Large intestine (tissue), 3 donors: ENCODE measurements around the gene C16orf82. TPM values are rescaled to one million over a fixed set of nuclear protein-coding genes. Genes with fewer than 3 reads are reported as not detected.

Experiments
- DNase-seq, 2 donors: peaks; one replicate each; pipeline versions ENCODE4 v3.0.0 to v3.0.0-alpha.2; 2013
- H3K27ac ChIP-seq: one replicate; pipeline ENCODE4 v1.5.1; 2013; ENCODE audit warnings: low read length
- H3K27me3 ChIP-seq: 2 replicates; pipeline ENCODE4 v1.6.1; 2013; ENCODE audit warnings: low read length; ENCODE audit not compliant: control insufficient read depth, insufficient read depth
- H3K36me3 ChIP-seq: 2 replicates; pipeline ENCODE4 v1.6.1; 2013; ENCODE audit warnings: low read length; ENCODE audit not compliant: control insufficient read depth, insufficient read depth
- H3K4me1 ChIP-seq: one replicate; pipeline ENCODE4 v1.6.1; 2013; ENCODE audit warnings: low read length; ENCODE audit not compliant: control insufficient read depth, insufficient read depth
- H3K4me3 ChIP-seq: one replicate; pipeline ENCODE4 v1.5.1; 2013; ENCODE audit warnings: low read length
- H3K9me3 ChIP-seq: one replicate; pipeline ENCODE4 v1.6.1; 2013; ENCODE audit warnings: mild to moderate bottlenecking, low read depth, low read length, moderate library complexity; ENCODE audit not compliant: control insufficient read depth
- WGBS: methylation state at CpG from one replicate; pipeline ENCODE4 v1.1.5; 2013; ENCODE audit warnings: low lambda C conversion rate; ENCODE audit not compliant: insufficient coverage; 5-methylcytosine and 5-hydroxymethylcytosine counted together
- polyA plus RNA-seq: library from polyadenylated mRNA; unstranded; fragments of 120-200 nt; gene quantifications from one replicate; pipeline ENCODE4 v1.2.1, GENCODE V29; 2013

Gene C16orf82
- polyA plus RNA-seq, 1 donor = not detected

GRCh38 chr16:27108826-27109665 is 42.3 kb downstream of the C16orf82 start:
- Histone ChIP-seq H3K4me3 (no peak overlapping the region), H3K27ac (no peak overlapping the region), H3K27me3 (no peaks in the 10 kb centered on the region), H3K9me3 (no peaks in the 10 kb centered on the region), H3K36me3 (no peaks in the 10 kb centered on the region), H3K4me1 (peaks cover 9% of the 10 kb centered on the region)
- WGBS = 36% methylated on average over 6 of the region's 17 CpGs
- no peak for DNase-seq

- Histone ChIP-seq H3K4me3 (peak overlapping the region; percentile 23), H3K27ac (no peak overlapping the region)
- no CpG with 5 or more reads among the region's 61 CpGs for WGBS
These were observed 43.2 kb downstream of the C16orf82 start for GRCh38 chr16:27109666-27110523.

DNA sequence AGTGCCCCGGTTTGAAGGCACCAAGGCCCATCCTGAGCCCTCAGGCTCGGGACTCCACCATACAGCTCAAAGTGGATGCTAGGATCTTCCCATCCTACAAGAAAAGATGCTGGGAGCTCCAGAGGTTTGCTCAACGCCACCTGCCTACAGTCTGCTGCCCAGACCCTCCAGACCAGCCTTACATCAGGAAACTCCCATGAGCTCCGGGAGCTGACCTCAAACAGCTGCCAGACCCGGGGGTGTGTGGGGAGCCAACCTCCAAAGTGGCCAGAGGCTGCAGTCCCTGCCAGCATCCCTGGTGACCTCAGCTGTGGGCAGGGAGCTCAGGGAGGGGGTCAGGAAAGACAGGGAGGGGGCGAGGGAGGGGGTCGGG is 43.8 kb downstream of the C16orf82 start:
- no peak overlapping the region for H3K27ac ChIP-seq
- no peak overlapping the region for H3K4me3 ChIP-seq

More at GRCh38 chr16:27109666-27110523, 43.2 kb downstream of the C16orf82 start:
- Histone ChIP-seq H3K36me3 (no peaks in the 10 kb centered on the region), H3K9me3 (no peaks in the 10 kb centered on the region), H3K4me1 (peaks cover 9% of the 10 kb centered on the region), H3K27me3 (no peaks in the 10 kb centered on the region)
- peak; percentile 67 to 88 for DNase-seq

DNA sequence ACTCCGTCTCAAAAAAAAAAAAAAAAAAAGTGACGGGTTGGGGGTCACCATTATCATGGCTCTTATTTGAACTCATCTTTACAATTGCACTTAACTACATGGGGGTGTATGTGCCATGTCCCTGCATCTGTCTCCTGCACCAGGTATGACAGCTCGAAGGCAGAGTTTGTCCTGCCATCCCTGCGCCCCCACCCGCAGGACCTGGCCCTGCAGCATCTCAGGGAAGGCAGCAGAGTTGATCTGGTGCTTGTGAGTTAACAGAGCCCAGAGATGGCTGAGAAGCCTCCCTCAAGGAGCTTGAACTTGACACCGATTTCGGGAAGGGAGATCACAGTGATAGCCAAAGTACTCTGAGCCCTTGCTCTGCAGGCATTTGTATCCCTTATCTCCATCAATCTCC is 44.8 kb downstream of the C16orf82 start:
- H3K4me3 ChIP-seq = no peak overlapping the region
- DNase-seq = no peak
- no CpG with 5 or more reads among the region's 7 CpGs for WGBS
- no peaks in the 10 kb centered on the region for H3K27me3 ChIP-seq
- H3K27ac ChIP-seq = no peak overlapping the region
- peaks cover 9% of the 10 kb centered on the region for H3K4me1 ChIP-seq
- H3K36me3 ChIP-seq = no peaks in the 10 kb centered on the region
- H3K9me3 ChIP-seq = no peaks in the 10 kb centered on the region

More for the DNA sequence above, 43.8 kb downstream of the C16orf82 start:
- no peaks in the 10 kb centered on the region for H3K36me3 ChIP-seq
- no peaks in the 10 kb centered on the region for H3K9me3 ChIP-seq
- no peak for DNase-seq
- no CpG with 5 or more reads among the region's 7 CpGs for WGBS
- H3K27me3 ChIP-seq = no peaks in the 10 kb centered on the region
- peaks cover 9% of the 10 kb centered on the region for H3K4me1 ChIP-seq

DNA sequence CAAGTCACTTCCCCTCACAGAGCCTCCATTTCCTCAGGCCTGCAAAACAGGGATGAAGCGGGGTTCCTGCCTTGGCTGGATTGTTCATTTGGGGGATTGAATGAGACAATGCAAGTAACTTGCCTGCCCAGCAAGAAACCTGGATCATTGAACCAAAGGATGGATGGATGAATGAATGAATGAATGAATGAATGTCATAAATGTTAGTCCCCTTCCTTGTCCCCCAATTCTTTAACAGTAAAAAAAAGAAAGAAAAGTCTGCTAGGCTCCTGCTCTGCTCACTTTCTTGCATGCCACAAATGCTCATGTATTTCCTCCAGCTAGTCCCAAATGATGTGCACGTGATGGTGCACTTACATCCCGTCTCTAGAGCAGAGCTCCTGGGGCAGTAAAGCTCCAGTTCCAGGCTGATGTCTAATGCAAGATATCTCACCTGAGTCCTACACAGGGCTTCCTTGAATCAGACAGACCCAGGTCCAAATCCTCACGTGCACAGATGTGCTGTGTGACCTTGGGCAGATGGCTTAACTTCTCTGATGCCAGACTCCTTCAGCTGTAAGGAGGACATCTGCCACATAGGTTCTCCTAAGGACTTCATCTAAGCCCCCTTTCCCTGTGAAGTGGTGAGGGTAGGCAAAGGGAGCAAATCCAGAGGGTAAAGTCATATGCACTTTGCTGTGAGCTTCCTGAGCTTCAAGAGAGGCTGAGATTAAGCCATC is 45.5 kb downstream of the C16orf82 start:
- peaks cover 9% of the 10 kb centered on the region for H3K4me1 ChIP-seq
- no peak for DNase-seq
- no peaks in the 10 kb centered on the region for H3K27me3 ChIP-seq
- no peak overlapping the region for H3K4me3 ChIP-seq
- no peaks in the 10 kb centered on the region for H3K9me3 ChIP-seq
- WGBS = no CpG with 5 or more reads among the region's 4 CpGs
- no peak overlapping the region for H3K27ac ChIP-seq
- no peaks in the 10 kb centered on the region for H3K36me3 ChIP-seq

GRCh38 chr16:27113341-27113841 is 46.7 kb downstream of the C16orf82 start:
- H3K27ac ChIP-seq = no peak overlapping the region
- peak in 1 of 2 donors; percentile 9 for DNase-seq
- no peak overlapping the region for H3K4me3 ChIP-seq
- peaks cover 6% of the 10 kb centered on the region for H3K4me1 ChIP-seq
- no peaks in the 10 kb centered on the region for H3K9me3 ChIP-seq
- WGBS = no CpG with 5 or more reads among the region's 8 CpGs
- H3K36me3 ChIP-seq = no peaks in the 10 kb centered on the region
- no peaks in the 10 kb centered on the region for H3K27me3 ChIP-seq

DNA sequence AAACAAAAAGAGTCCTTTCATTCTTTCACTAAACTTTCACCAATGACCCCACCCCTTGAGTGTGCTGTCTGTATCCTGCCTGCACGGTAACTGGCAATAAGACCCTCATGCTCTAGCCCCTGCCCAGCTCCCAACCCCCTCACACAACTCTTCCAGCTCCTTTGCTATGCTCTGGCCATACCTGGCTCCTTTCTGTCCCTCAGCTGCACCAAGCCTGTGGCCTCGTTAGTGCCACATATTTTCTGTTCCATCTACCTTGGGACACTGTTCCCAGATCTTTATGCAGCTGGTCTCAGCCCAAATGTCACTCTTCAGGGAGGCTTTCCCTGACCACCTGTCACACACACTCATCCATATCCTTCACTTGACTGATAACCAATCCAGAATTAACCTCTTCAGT is 47.3 kb downstream of the C16orf82 start:
- no CpG with 5 or more reads among the region's 2 CpGs for WGBS
- DNase-seq = no peak
- H3K4me1 ChIP-seq = peaks cover 6% of the 10 kb centered on the region
- no peaks in the 10 kb centered on the region for H3K9me3 ChIP-seq
- H3K4me3 ChIP-seq = no peak overlapping the region
- no peaks in the 10 kb centered on the region for H3K27me3 ChIP-seq
- no peak overlapping the region for H3K27ac ChIP-seq
- no peaks in the 10 kb centered on the region for H3K36me3 ChIP-seq

DNA sequence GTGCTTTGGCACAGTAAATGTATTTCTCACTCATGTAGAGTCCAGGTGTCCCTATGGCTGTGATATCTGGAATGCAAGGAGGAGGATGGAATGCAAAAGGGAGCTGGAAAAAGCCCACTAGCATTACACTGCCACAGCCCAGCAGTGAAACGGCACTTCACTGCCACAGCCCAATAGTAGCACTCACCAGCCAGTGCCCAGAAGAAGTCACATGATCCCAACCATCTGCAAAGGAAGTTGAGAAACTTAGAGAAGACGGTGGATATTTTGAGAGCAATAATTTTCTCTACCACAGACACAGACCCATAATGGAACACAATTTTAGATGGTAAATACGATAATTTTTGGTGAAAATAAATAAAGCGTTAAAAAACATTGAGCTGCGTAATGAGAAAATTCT is 51.8 kb downstream of the C16orf82 start:
- DNase-seq = no peak
- Histone ChIP-seq H3K9me3 (no peaks in the 10 kb centered on the region), H3K36me3 (no peaks in the 10 kb centered on the region), H3K4me1 (no peaks in the 10 kb centered on the region), H3K27ac (no peak overlapping the region), H3K4me3 (no peak overlapping the region), H3K27me3 (no peaks in the 10 kb centered on the region)
- 93% methylated on average over 2 of the region's 5 CpGs for WGBS
